ENCODE data around the gene INTS14. TPM values are rescaled to one million over a fixed set of nuclear protein-coding genes. Genes with fewer than 3 reads are reported as not detected.
A peak's percentile ranks its signal among the peaks of the same experiment; 100 is the strongest.

Gene INTS14
- total RNA-seq, 1 experiment from 2014 or later: 39.9 TPM

GRCh38 chr15:65584241-65584640 is 26.7 kb downstream of the INTS14 start:
- no peak overlapping the region for H3K4me3 ChIP-seq (ENCODE audit: low read depth, low read length, poor library complexity, severe bottlenecking)
- ChIA-PET POLR2A (ENCODE audit: low non-redundant PET) (no interaction called here), CTCF (no interaction called here)
- intact Hi-C loops (cut with micrococcal nuclease; ENCODE audit: unreplicated experiment): no loop called here
- H3K27me3 ChIP-seq (replicated peaks; ENCODE audit: insufficient read depth, low read depth, low read length, poor library complexity): no peaks in the 10 kb centered on the region
- peaks cover 30% of the 10 kb centered on the region for H3K36me3 ChIP-seq (ENCODE audit: insufficient read depth, low read length, poor library complexity, severe bottlenecking)
- H3K9me3 ChIP-seq (ENCODE audit: low read depth, low read length, poor library complexity, severe bottlenecking): no peaks in the 10 kb centered on the region
- DNase-seq (ENCODE audit: low spot score): no peak
- peaks cover 2% of the 10 kb centered on the region for H3K4me1 ChIP-seq (ENCODE audit: insufficient read depth, low read length, poor library complexity, severe bottlenecking)
- no peak for TF ChIP-seq EZH2 (IDR thresholded peaks at IDR 0.05; ENCODE audit: borderline replicate concordance, low read depth, low read length, poor library complexity, severe bottlenecking)
- TF ChIP-seq, protein P1, sequence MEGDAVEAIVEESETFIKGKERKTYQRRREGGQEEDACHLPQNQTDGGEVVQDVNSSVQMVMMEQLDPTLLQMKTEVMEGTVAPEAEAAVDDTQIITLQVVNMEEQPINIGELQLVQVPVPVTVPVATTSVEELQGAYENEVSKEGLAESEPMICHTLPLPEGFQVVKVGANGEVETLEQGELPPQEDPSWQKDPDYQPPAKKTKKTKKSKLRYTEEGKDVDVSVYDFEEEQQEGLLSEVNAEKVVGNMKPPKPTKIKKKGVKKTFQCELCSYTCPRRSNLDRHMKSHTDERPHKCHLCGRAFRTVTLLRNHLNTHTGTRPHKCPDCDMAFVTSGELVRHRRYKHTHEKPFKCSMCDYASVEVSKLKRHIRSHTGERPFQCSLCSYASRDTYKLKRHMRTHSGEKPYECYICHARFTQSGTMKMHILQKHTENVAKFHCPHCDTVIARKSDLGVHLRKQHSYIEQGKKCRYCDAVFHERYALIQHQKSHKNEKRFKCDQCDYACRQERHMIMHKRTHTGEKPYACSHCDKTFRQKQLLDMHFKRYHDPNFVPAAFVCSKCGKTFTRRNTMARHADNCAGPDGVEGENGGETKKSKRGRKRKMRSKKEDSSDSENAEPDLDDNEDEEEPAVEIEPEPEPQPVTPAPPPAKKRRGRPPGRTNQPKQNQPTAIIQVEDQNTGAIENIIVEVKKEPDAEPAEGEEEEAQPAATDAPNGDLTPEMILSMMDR (conservative IDR thresholded peaks at IDR 0.05; ENCODE audit: low read depth, low read length): no peak
- no TSS peak for BruUV-seq (replicated peaks)
- H3K27ac ChIP-seq (ENCODE audit: low read depth, low read length, poor library complexity, severe bottlenecking): no peak overlapping the region

- no peak overlapping the region for H3K4me3 ChIP-seq (ENCODE audit: low read depth, low read length, poor library complexity, severe bottlenecking)
- no peak overlapping the region for H3K27ac ChIP-seq (ENCODE audit: low read depth, low read length, poor library complexity, severe bottlenecking)
- ChIA-PET CTCF (no interaction called here), POLR2A (ENCODE audit: low non-redundant PET) (no interaction called here)
- BruUV-seq (replicated peaks): no TSS peak
- intact Hi-C loops (cut with micrococcal nuclease; ENCODE audit: unreplicated experiment): no loop called here
- TF ChIP-seq, protein P1 (conservative IDR thresholded peaks at IDR 0.05; ENCODE audit: low read depth, low read length): no peak
- no peak for TF ChIP-seq EZH2 (IDR thresholded peaks at IDR 0.05; ENCODE audit: borderline replicate concordance, low read depth, low read length, poor library complexity, severe bottlenecking)
- peaks cover 8% of the 10 kb centered on the region for H3K4me1 ChIP-seq (ENCODE audit: insufficient read depth, low read length, poor library complexity, severe bottlenecking)
- no peaks in the 10 kb centered on the region for H3K27me3 ChIP-seq (replicated peaks; ENCODE audit: insufficient read depth, low read depth, low read length, poor library complexity)
- H3K36me3 ChIP-seq (ENCODE audit: insufficient read depth, low read length, poor library complexity, severe bottlenecking): peaks cover 30% of the 10 kb centered on the region
- DNase-seq (ENCODE audit: low spot score): no peak
- no peaks in the 10 kb centered on the region for H3K9me3 ChIP-seq (ENCODE audit: low read depth, low read length, poor library complexity, severe bottlenecking)
These were observed 27.2 kb downstream of the INTS14 start for GRCh38 chr15:65583701-65584100.

GRCh38 chr15:65580287-65580686 is 30.6 kb downstream of the INTS14 start:
- intact Hi-C loops (cut with micrococcal nuclease; ENCODE audit: unreplicated experiment): no loop called here
- TF ChIP-seq, protein P1 (conservative IDR thresholded peaks at IDR 0.05; ENCODE audit: low read depth, low read length): no peak
- TF ChIP-seq EZH2 (IDR thresholded peaks at IDR 0.05; ENCODE audit: borderline replicate concordance, low read depth, low read length, poor library complexity, severe bottlenecking): no peak
- no peak overlapping the region for H3K27ac ChIP-seq (ENCODE audit: low read depth, low read length, poor library complexity, severe bottlenecking)
- peak; percentile 48 for DNase-seq (ENCODE audit: low spot score)
- no peaks in the 10 kb centered on the region for H3K27me3 ChIP-seq (replicated peaks; ENCODE audit: insufficient read depth, low read depth, low read length, poor library complexity)
- ChIA-PET CTCF (no interaction called here), POLR2A (ENCODE audit: low non-redundant PET) (no interaction called here)
- BruUV-seq (replicated peaks): no TSS peak
- no peaks in the 10 kb centered on the region for H3K9me3 ChIP-seq (ENCODE audit: low read depth, low read length, poor library complexity, severe bottlenecking)
- H3K4me1 ChIP-seq (ENCODE audit: insufficient read depth, low read length, poor library complexity, severe bottlenecking): peaks cover 16% of the 10 kb centered on the region
- no peak overlapping the region for H3K4me3 ChIP-seq (ENCODE audit: low read depth, low read length, poor library complexity, severe bottlenecking)
- peaks cover 55% of the 10 kb centered on the region for H3K36me3 ChIP-seq (ENCODE audit: insufficient read depth, low read length, poor library complexity, severe bottlenecking)

Measured in A673 (cell line).